ENCODE results near the gene CARMIL3. TPM values are rescaled to one million over a fixed set of nuclear protein-coding genes. Genes with fewer than 3 reads are reported as not detected.

Gene CARMIL3
- polyA plus RNA-seq, 1 donor from 2014 or later = 43.6 TPM

GRCh38 chr14:24110060-24110459, 58.3 kb downstream of the CARMIL3 start:
- Histone ChIP-seq H3K79me2 (replicated peaks; ENCODE audit: insufficient read depth, low read length) (no peaks in the 10 kb centered on the region), H3K9ac (ENCODE audit: low read length) (no peak overlapping the region), H2AFZ (ENCODE audit: low read depth, low read length) (no peak overlapping the region), H4K20me1 (ENCODE audit: insufficient read depth) (no peaks in the 10 kb centered on the region), H3K27me3 (ENCODE audit: insufficient read depth, low read depth, low read length) (no peaks in the 10 kb centered on the region), H3K9me3 (ENCODE audit: low read length) (no peaks in the 10 kb centered on the region), H3K36me3 (ENCODE audit: insufficient read depth, low read length) (no peaks in the 10 kb centered on the region), H3K4me3 (ENCODE audit: low read length) (no peak overlapping the region), H3K9me2 (ENCODE audit: insufficient read depth, low read length) (no peaks in the 10 kb centered on the region), H3K27ac (ENCODE audit: low read length) (no peak overlapping the region), H3K4me2 (ENCODE audit: low read length) (no peak overlapping the region), H3F3A (ENCODE audit: insufficient read depth, low read length, poor library complexity, severe bottlenecking) (no peaks in the 10 kb centered on the region)
- TF ChIP-seq CTCF (IDR thresholded peaks at IDR 0.05; ENCODE audit: poor library complexity, severe bottlenecking) (no peak), EP300 (conservative IDR thresholded peaks at IDR 0.05; ENCODE audit: poor library complexity, severe bottlenecking) (no peak), POLR2AphosphoS5 (IDR thresholded peaks at IDR 0.05) (no peak), EZH2 (IDR thresholded peaks at IDR 0.05; ENCODE audit: borderline replicate concordance, insufficient read depth, low read length, poor library complexity, severe bottlenecking) (no peak), RAD21 (conservative IDR thresholded peaks at IDR 0.05) (no peak), TAF1 (IDR thresholded peaks at IDR 0.05; ENCODE audit: low read depth) (no peak), SMC3 (conservative IDR thresholded peaks at IDR 0.05; ENCODE audit: poor library complexity) (no peak), MXI1 (conservative IDR thresholded peaks at IDR 0.05; ENCODE audit: poor library complexity, severe bottlenecking) (no peak)
- TF ChIP-seq, protein P1, sequence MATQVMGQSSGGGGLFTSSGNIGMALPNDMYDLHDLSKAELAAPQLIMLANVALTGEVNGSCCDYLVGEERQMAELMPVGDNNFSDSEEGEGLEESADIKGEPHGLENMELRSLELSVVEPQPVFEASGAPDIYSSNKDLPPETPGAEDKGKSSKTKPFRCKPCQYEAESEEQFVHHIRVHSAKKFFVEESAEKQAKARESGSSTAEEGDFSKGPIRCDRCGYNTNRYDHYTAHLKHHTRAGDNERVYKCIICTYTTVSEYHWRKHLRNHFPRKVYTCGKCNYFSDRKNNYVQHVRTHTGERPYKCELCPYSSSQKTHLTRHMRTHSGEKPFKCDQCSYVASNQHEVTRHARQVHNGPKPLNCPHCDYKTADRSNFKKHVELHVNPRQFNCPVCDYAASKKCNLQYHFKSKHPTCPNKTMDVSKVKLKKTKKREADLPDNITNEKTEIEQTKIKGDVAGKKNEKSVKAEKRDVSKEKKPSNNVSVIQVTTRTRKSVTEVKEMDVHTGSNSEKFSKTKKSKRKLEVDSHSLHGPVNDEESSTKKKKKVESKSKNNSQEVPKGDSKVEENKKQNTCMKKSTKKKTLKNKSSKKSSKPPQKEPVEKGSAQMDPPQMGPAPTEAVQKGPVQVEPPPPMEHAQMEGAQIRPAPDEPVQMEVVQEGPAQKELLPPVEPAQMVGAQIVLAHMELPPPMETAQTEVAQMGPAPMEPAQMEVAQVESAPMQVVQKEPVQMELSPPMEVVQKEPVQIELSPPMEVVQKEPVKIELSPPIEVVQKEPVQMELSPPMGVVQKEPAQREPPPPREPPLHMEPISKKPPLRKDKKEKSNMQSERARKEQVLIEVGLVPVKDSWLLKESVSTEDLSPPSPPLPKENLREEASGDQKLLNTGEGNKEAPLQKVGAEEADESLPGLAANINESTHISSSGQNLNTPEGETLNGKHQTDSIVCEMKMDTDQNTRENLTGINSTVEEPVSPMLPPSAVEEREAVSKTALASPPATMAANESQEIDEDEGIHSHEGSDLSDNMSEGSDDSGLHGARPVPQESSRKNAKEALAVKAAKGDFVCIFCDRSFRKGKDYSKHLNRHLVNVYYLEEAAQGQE (IDR thresholded peaks at IDR 0.05; ENCODE audit: borderline replicate concordance) = no peak

- H2AFZ ChIP-seq (ENCODE audit: low read depth, low read length) = no peak overlapping the region
Measured at GRCh38 chr14:24110523-24110922, 58.7 kb downstream of the CARMIL3 start.

More at GRCh38 chr14:24110523-24110922, 58.7 kb downstream of the CARMIL3 start:
- H3K36me3 ChIP-seq (ENCODE audit: insufficient read depth, low read length) = no peaks in the 10 kb centered on the region
- no peaks in the 10 kb centered on the region for H3K27me3 ChIP-seq (ENCODE audit: insufficient read depth, low read depth, low read length)
- H3K9me3 ChIP-seq (ENCODE audit: low read length) = no peaks in the 10 kb centered on the region
- peaks cover under 1% of the 10 kb centered on the region for H3K79me2 ChIP-seq (replicated peaks; ENCODE audit: insufficient read depth, low read length)
- H3F3A ChIP-seq (ENCODE audit: insufficient read depth, low read length, poor library complexity, severe bottlenecking) = no peaks in the 10 kb centered on the region
- H3K4me2 ChIP-seq (ENCODE audit: low read length) = no peak overlapping the region
- TF ChIP-seq TAF1 (IDR thresholded peaks at IDR 0.05; ENCODE audit: low read depth) (no peak), EZH2 (IDR thresholded peaks at IDR 0.05; ENCODE audit: borderline replicate concordance, insufficient read depth, low read length, poor library complexity, severe bottlenecking) (no peak), POLR2AphosphoS5 (IDR thresholded peaks at IDR 0.05) (no peak), RAD21 (conservative IDR thresholded peaks at IDR 0.05) (no peak), SMC3 (conservative IDR thresholded peaks at IDR 0.05; ENCODE audit: poor library complexity) (no peak)
- no peak overlapping the region for H3K4me3 ChIP-seq (ENCODE audit: low read length)
- no peaks in the 10 kb centered on the region for H4K20me1 ChIP-seq (ENCODE audit: insufficient read depth)
- H3K9ac ChIP-seq (ENCODE audit: low read length) = no peak overlapping the region
- H3K9me2 ChIP-seq (ENCODE audit: insufficient read depth, low read length) = no peaks in the 10 kb centered on the region
- H3K27ac ChIP-seq (ENCODE audit: low read length) = no peak overlapping the region

All from neural cell (in vitro differentiated cells).